Left cardiac atrium (tissue), 4 donors: ENCODE data around the gene HSPB8. TPM values are rescaled to one million over a fixed set of nuclear protein-coding genes. Genes with fewer than 3 reads are reported as not detected.

Experiments used
- ATAC-seq, 2 donors: fragments of 200-7000 bp; cut with Tn5 transposase; one replicate each; pipeline ENCODE4 v1.9.1; 2020; ENCODE audit warnings: mild to moderate bottlenecking in 2 of 2, moderate library complexity in 2 of 2
- DNase-seq: peaks from one replicate; pipeline ENCODE4 v3.0.0-alpha.2; 2020
- intact Hi-C, 2 donors: fragments of 100-400 bp; cut with DNase I; formaldehyde crosslinking; loops; one replicate each; pipeline versions ENCODE4 v1.14.1 to v1.15.1; 2022 to 2023
- total RNA-seq, 2 donors: library from RNA; stranded (reverse); fragmentation: NEBNext Ultra II Directional; extraction: Animal tissue kit (Norgen Biotek cat#: 25700); gene quantifications; one replicate each; pipeline ENCODE4 v1.2.1, GENCODE V29; 2021
- donor health status: DM: no; HTN: yes; CAD: no.
- donor health status: DM: no; HTN: yes; CAD: no; lungs with severe emphysema.
- donor health status: DM: yes; HTN: yes; CAD: no.
- donor health status: Dilated cardiomyopathy.

HSPB8 gene
- total RNA-seq, 2 donors from 2014 or later = 314 to 316 TPM

DNA sequence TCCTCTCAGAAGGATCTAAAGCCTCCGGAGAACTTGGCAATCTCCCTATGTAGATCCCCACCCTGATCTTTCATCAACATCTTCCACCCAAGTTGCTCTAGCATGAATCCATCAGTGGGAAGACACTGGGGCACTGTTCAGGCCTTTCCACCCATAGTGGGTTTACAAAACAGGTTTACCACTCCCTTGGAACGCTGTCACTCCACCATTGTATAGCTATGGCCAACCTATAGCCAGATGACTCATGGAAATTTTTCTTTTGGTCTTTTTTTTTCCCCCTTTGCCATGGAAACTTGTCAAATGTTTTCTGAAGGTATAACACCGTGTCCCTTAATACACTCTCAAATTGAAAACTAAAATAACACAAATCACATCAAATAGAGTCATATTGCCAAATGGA lies 10.8 kb upstream of the HSPB8 start:
- ATAC-seq (no peak), DNase-seq (no peak)
- intact Hi-C loops = no loop called here

GRCh38 chr12:119168721-119169120 lies 10.0 kb upstream of the HSPB8 start:
- intact Hi-C loops = no loop called here
- ATAC-seq (no peak), DNase-seq (no peak)

GRCh38 chr12:119169150-119169549 lies 9.6 kb upstream of the HSPB8 start:
- no peak for DNase-seq
- ATAC-seq = no peak
- intact Hi-C loops = no loop called here

- intact Hi-C loops = no loop called here
- DNase-seq (no peak), ATAC-seq (no peak)
Measured at GRCh38 chr12:119171291-119171690, 7.4 kb upstream of the HSPB8 start.

- intact Hi-C loops = no loop called here
- ATAC-seq (no peak), DNase-seq (no peak)
Measured at GRCh38 chr12:119171691-119172425, 6.9 kb upstream of the HSPB8 start.

DNA sequence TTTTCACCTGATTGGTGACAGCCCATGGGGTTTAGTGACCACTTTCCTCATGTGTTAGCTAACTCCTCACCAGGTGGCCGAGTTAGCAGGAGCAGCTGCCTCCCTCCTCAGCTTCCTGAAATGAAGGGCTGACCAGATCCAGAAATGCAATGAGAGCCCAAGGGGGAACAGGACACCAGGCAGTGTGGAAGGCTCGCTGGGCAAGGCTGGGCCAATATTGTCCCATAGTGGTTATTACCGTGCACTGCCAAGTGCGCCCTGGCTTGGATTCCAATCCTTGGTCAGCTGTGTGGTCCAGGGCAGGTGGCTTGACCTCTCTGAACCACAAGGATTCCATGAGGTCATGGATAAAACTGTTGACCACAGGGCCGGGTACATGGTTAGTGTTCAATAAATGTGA lies 3.6 kb upstream of the HSPB8 start:
- intact Hi-C loops = no loop called here
- DNase-seq = no peak
- no peak for ATAC-seq

DNA sequence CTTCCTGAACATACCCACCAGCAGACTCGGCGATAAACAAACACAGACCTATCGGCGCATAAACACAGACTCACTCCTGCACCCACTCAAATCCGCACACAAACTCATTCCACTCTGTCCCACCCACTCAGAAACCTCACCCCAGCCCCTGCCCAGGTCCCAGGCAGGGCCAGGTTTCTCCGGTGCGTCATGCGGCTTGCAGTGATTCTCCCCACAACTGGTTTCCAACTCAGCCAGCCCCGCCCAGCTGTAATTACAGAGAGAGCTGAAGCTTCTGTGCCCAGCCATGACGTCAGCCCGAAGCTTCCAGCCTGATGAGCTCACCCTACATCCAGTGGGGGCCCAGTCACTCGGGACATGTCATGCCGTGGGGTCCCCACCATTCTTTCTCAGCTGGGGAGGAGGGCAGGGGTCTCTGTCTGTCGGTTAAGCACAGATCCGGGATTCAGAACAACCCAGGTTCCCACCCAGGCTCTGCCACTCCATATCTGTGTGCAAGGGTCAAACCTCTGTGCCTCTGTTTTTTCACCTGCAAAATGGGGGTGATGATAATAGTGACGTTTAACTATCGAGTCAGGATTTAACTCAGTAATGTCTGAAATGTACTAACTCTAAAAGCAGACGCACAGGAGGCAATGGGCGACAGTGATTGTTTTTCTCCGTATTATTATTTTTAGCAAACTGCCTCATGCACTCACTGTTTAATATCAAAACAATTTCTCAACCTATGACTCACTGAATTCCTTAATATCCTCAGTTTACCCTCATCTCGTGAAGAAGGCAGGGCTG lies 2.3 kb upstream of the HSPB8 start:
- ATAC-seq = peak; percentile 44 to 75
- intact Hi-C loops = no loop called here
- peak; percentile 95 for DNase-seq

GRCh38 chr12:119177056-119177325 lies 1.7 kb upstream of the HSPB8 start:
- no peak for DNase-seq
- intact Hi-C loops = no loop called here
- no peak for ATAC-seq

- ATAC-seq (no peak), DNase-seq (no peak)
- intact Hi-C loops = no loop called here
Measured at GRCh38 chr12:119177724-119178380, 879 bp upstream of the HSPB8 start.

GRCh38 chr12:119179335-119180021 lies 747 bp downstream of the HSPB8 start:
- ATAC-seq (peak; percentile 19 to 22), DNase-seq (peak; percentile 51)
- intact Hi-C loops = no loop called here

DNA sequence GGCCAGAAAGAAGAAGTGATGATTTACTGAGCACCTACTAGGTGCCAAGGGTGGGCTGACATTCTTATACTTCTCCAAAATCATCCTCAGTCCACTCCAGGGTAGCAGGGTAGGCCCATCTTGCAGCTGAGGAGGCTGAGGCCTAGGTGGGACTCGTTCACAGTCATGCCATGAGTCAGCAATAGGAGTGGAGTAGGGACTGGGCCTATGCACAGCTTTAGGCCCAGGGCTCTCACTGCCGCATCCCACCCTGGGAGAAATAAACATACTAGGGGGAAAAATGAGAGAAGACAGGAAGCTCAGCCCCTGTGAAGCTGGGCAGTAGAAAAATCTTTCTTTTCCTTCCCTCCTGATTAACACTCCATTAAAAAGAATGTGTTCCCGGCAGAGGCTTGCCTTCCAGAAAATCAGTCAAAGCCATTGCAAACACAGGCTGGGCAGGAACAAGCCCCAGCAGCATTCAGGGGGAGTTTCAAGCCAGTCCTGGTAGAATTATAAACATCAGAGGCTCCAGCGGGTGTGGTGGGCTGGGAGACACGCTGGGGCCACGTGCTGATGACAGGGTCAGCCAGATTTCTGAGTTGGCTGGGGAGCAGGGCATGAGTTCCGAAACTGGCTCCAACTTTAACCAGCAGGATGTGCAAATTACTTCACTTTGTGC lies 1.8 kb downstream of the HSPB8 start:
- intact Hi-C loops = no loop called here
- peak; percentile 17 to 18 for ATAC-seq
- peak; percentile 77 for DNase-seq

GRCh38 chr12:119181202-119181601 lies 2.5 kb downstream of the HSPB8 start:
- intact Hi-C loops = no loop called here
- DNase-seq = no peak
- ATAC-seq = no peak

GRCh38 chr12:119181944-119182343 lies 3.2 kb downstream of the HSPB8 start:
- ATAC-seq (no peak), DNase-seq (no peak)
- intact Hi-C loops = no loop called here

DNA sequence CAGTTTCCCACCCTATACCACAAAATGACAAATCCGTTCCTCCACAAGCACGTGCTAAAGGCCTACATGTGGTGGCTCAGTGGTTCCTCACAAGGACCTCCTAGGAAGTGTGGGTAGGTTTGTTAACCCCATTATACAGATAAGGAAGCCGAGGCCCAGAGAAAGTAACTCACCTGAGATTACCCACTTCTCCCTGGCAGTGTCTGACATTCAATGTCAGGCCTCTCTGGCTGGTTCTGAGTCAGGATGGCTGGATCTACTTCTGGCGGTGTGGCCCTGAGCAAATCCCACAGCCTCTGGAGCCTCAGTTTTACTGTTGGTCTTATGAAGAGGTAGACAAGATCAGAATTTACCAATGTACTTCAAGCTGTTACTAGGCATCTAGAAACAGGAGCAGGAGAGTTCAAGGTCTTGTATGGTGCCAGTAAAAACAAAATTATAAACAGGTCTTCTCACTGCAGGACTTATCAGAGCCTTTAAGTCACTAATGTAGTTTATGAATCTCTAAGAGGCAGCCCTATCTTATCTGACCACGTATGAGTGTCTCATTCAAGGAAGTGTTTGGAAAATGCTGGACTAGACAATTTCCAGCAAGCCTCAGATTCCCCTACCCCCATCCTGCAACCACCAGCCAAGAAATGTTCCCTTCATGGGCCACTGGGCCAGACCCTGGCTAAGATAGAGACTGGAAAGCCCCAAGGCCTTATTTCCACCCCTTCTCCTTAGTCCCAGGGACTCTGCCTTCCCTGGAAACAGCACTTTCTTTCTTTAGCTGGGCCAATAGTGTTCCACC lies 4.2 kb downstream of the HSPB8 start:
- intact Hi-C loops = no loop called here
- peak in 1 of 2 donors; percentile 3 for ATAC-seq
- DNase-seq = peak; percentile 45

DNA sequence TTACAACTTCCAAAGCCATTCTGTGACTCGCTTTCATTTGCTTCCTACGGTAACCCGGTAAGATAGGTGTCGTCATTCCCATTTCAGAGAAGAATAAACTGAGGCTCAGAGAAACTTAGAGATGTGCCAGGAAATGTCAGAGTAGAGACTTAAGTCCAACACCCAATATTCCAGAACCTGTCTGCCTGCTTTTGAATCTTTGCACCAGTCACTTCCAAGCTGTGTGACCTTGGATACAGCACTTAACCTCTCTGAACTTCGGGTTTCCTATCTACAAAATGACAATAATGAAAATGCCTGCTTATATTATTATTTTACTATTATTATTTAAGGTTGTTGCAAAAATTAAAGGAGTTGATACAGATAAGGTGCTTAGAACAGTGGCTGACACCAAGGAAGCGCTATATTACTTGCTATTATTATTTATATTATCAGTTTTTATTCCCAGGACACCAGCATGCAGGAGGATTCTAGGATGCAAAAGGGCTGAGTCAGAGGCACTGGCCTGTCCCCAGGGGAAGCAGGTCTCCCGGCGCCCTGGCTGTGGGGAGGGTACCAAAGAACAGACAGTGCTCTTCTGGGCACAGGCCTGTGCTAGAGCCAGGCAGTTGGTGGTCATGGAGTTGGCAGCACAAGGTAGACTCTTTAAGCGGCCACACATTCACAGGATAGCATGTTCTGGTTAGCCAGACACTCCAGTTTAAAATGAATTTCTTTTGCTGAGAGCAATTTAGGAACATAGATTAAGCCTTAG lies 5.4 kb downstream of the HSPB8 start:
- intact Hi-C loops = no loop called here
- ATAC-seq (peak in 1 of 2 donors; percentile 37), DNase-seq (peak; percentile 47)

DNA sequence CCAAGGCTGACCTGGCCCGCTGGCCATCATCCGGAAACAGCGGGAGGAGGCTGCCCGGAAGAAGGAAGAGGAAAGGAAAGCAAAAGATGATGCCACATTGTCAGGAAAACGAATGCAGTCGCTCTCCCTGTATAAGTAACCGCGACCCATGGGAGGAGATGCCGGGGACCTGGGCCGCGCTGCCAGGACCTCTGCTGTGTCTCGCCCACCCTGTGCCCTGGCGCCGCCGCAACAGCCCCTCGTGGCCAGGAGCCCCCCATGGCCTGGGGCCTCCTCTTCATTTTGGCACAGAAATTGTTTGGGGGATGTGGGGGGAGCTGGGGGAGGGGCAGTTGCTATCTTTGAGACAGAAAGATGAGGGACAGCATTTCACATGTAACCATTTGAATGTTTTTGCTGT lies 16.5 kb downstream of the HSPB8 start:
- no peak for ATAC-seq
- intact Hi-C loops = no loop called here

DNA sequence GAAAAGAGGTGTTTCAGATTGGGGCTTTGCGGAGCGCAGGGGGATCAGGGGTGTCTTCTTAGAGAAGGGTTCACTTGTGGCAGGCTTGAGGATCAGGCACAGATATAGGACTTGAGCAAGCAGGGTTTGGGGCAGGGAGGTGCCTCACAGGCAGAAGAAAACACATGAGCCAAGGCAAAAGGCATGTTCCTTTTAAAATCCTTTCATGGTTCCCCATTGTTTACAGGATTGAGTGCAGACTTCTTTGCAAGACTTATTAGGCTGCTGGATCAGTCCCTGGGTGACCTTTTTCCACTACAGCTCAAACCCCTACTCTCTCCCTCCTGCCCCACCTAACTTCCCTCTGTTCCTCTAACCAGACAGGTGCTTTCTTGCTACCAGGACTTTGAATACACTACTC lies 19.7 kb downstream of the HSPB8 start:
- intact Hi-C loops = no loop called here

More for the DNA sequence above, 16.5 kb downstream of the HSPB8 start:
- no peak for DNase-seq

GRCh38 chr12:119200601-119201000 lies 21.9 kb downstream of the HSPB8 start:
- intact Hi-C loops = no loop called here
- ATAC-seq (no peak), DNase-seq (no peak)

More for the DNA sequence above, 19.7 kb downstream of the HSPB8 start:
- peak in 1 of 2 donors; percentile 10 for ATAC-seq
- DNase-seq = no peak
